Kasumi-1 (cell line): ENCODE results near the gene CST9L.
"Not testable (repeated sequence)": the region's sequence is repeated elsewhere in the genome, so short reads cannot be mapped to it uniquely, and the experiment has no call there.

ENCODE experiments used
- DNase-seq, 2 experiments: peaks; one replicate each; lab custom pipeline; 2025; lab: John Stamatoyannopoulos, UW

Gene CST9L

GRCh38 chr20:23586735-23587525 lies 18.6 kb upstream of the CST9L start:
- no peak for DNase-seq

GRCh38 chr20:23585808-23586734 lies 17.8 kb upstream of the CST9L start:
- DNase-seq = no peak

- DNase-seq = no peak
Measured at GRCh38 chr20:23585449-23585807, 17.1 kb upstream of the CST9L start.

GRCh38 chr20:23584434-23585199 lies 16.3 kb upstream of the CST9L start:
- DNase-seq = no peak

GRCh38 chr20:23583526-23583925 lies 15.2 kb upstream of the CST9L start:
- no peak for DNase-seq

- no peak for DNase-seq
Measured at GRCh38 chr20:23582293-23582692, 14.0 kb upstream of the CST9L start.

- DNase-seq = not testable (repeated sequence)
Measured at GRCh38 chr20:23581833-23582232, 13.5 kb upstream of the CST9L start.

GRCh38 chr20:23574977-23575376 lies 6.7 kb upstream of the CST9L start:
- no peak for DNase-seq

GRCh38 chr20:23570178-23570760 lies 2.0 kb upstream of the CST9L start:
- no peak for DNase-seq

- no peak for DNase-seq
Measured at GRCh38 chr20:23569570-23569969, 1.3 kb upstream of the CST9L start.

- no peak for DNase-seq
Measured at GRCh38 chr20:23568971-23569330, 667 bp upstream of the CST9L start.

- DNase-seq = no peak
Measured at GRCh38 chr20:23566199-23566932, 1.9 kb downstream of the CST9L start.

- DNase-seq = no peak
Measured at GRCh38 chr20:23565503-23566045, 2.7 kb downstream of the CST9L start.

GRCh38 chr20:23564927-23565326 lies 3.4 kb downstream of the CST9L start:
- DNase-seq = no peak

GRCh38 chr20:23562721-23563342 lies 5.5 kb downstream of the CST9L start:
- no peak for DNase-seq

- DNase-seq = no peak
Measured at GRCh38 chr20:23554401-23554800, 13.9 kb downstream of the CST9L start.

GRCh38 chr20:23551786-23552185 lies 16.5 kb downstream of the CST9L start:
- DNase-seq = no peak

- no peak for DNase-seq
Measured at GRCh38 chr20:23551383-23551782, 16.9 kb downstream of the CST9L start.

GRCh38 chr20:23550227-23550626 lies 18.1 kb downstream of the CST9L start:
- DNase-seq = no peak

- DNase-seq = no peak
Measured at GRCh38 chr20:23548408-23548807, 19.9 kb downstream of the CST9L start.

- no peak for DNase-seq
Measured at GRCh38 chr20:23547613-23548012, 20.7 kb downstream of the CST9L start.
